SK-N-SH (cell line): Measurements from ENCODE around the gene GLRX5. TPM values are rescaled to one million over a fixed set of nuclear protein-coding genes. Genes with fewer than 3 reads are reported as not detected.
A peak's percentile ranks its signal among the peaks of the same experiment; 100 is the strongest.

Experiments
- CTCF ChIA-PET: fragments of 300-600, 350-600 bp; formaldehyde crosslinking; extraction: SDS; loops from one replicate; lab custom pipeline; 2021; lab: Yijun Ruan, JAX
- POLR2A ChIA-PET: fragments of 350-600 bp; sonication (Branson Sonifier 250); formaldehyde crosslinking; extraction: SDS; loops from one replicate; lab custom pipeline; 2020; ENCODE audit warnings: antibody characterized with exemption, inconsistent platforms; lab: Yijun Ruan, JAX
- DNase-seq: peaks from one replicate; pipeline ENCODE4 v3.0.0; 2012
- H2AFZ ChIP-seq: fragments of 200-600 bp; sonication (generic); 2 replicates; pipeline ENCODE4 v1.8.1; 2016; ENCODE audit warnings: antibody characterized with exemption, mild to moderate bottlenecking, low read depth
- H3F3A ChIP-seq: fragments of 200-600 bp; sonication (generic); replicated peaks from 2 replicates; pipeline ENCODE3; 2016; ENCODE audit warnings: antibody characterized with exemption, mild to moderate bottlenecking; ENCODE audit not compliant: insufficient read depth
- H3K27ac ChIP-seq, 2 experiments: fragments of 200-500 bp in 1 of 2; fragments of 200-600 bp in 1 of 2; sonication (Bioruptor generic) in 1 of 2; sonication (generic), shearing (Covaris generic) in 1 of 2; 2 replicates each; pipeline versions ENCODE4 v1.5.1 to v1.6.1; 2014 to 2016; ENCODE audit warnings: low read depth in 2 of 2, inconsistent platforms in 1 of 2, low read length in 1 of 2, mild to moderate bottlenecking in 1 of 2, mixed read lengths in 1 of 2
- H3K27me3 ChIP-seq: fragments of 200-600 bp; sonication (generic), shearing (Covaris generic); 2 replicates; pipeline ENCODE4 v1.6.1; 2016; ENCODE audit warnings: mixed run types; ENCODE audit not compliant: insufficient read depth
- H3K36me3 ChIP-seq, 2 experiments: fragments of 200-500 bp in 1 of 2; fragments of 200-600 bp in 1 of 2; sonication (Bioruptor generic) in 1 of 2; sonication (generic) in 1 of 2; replicated peaks in 1 of 2; 2 replicates each; pipeline versions ENCODE3 to v1.5.1; 2014 to 2016; ENCODE audit warnings: low read length in 1 of 2, mild to moderate bottlenecking in 1 of 2; ENCODE audit not compliant: insufficient read depth in 2 of 2, control insufficient read depth in 1 of 2
- H3K4me1 ChIP-seq, 2 experiments: fragments of 200-500 bp in 1 of 2; fragments of 200-600 bp in 1 of 2; sonication (Bioruptor generic) in 1 of 2; sonication (generic), shearing (Covaris generic) in 1 of 2; 2 replicates each; pipeline versions ENCODE4 v1.5.1 to v1.6.1; 2014 to 2016; ENCODE audit warnings: low read depth in 1 of 2, low read length in 1 of 2, mixed run types in 1 of 2; ENCODE audit not compliant: insufficient read depth in 2 of 2, control insufficient read depth in 1 of 2
- H3K4me2 ChIP-seq: fragments of 200-600 bp; sonication (generic), shearing (Covaris generic); 2 replicates; pipeline ENCODE4 v1.6.1; 2017; ENCODE audit warnings: mixed run types
- H3K4me3 ChIP-seq, 2 experiments: fragments of 200-500 bp in 1 of 2; fragments of 200-600 bp in 1 of 2; sonication (Bioruptor generic) in 1 of 2; sonication (generic), shearing (Covaris generic) in 1 of 2; 2 replicates each; pipeline versions ENCODE4 v1.5.1 to v1.8.1; 2014 to 2016; ENCODE audit warnings: low read depth in 2 of 2, inconsistent platforms in 1 of 2, low read length in 1 of 2, mild to moderate bottlenecking in 1 of 2, mixed read lengths in 1 of 2, moderate library complexity in 1 of 2
- H3K79me2 ChIP-seq: fragments of 200-600 bp; sonication (generic); 2 replicates; pipeline ENCODE4 v1.8.1; 2017; ENCODE audit warnings: mild to moderate bottlenecking; ENCODE audit not compliant: insufficient read depth
- H3K9ac ChIP-seq: fragments of 200-600 bp; sonication (generic); 2 replicates; pipeline ENCODE4 v1.6.1; 2017; ENCODE audit warnings: mixed run types
- H3K9me2 ChIP-seq: fragments of 200-600 bp; sonication (generic); 2 replicates; pipeline ENCODE4 v1.6.1; 2017; ENCODE audit warnings: mixed run types
- H3K9me3 ChIP-seq: fragments of 200-600 bp; sonication (generic); 2 replicates; pipeline ENCODE4 v1.6.1; 2017; ENCODE audit warnings: mixed run types, mild to moderate bottlenecking, moderate library complexity
- H4K20me1 ChIP-seq: fragments of 200-600 bp; sonication (generic); 2 replicates; pipeline ENCODE4 v1.6.1; 2017; ENCODE audit warnings: mild to moderate bottlenecking, mixed run types; ENCODE audit not compliant: insufficient read depth
- CTCF ChIP-seq: fragments of 200-600 bp; sonication (generic); IDR thresholded peaks from 2 replicates; pipeline ENCODE4 v1.6.1; 2017; ENCODE audit warnings: antibody characterized with exemption, mild to moderate bottlenecking, moderate library complexity
- ELF1 ChIP-seq: IDR thresholded peaks from 2 replicates; pipeline ENCODE4 v1.4.0; 2012
- EP300 ChIP-seq, 2 experiments: IDR thresholded peaks; 2 replicates each; pipeline versions ENCODE4 v1.4.0 to v1.6.1; 2012; ENCODE audit warnings: borderline replicate concordance in 1 of 2, low read depth in 1 of 2, low read length in 1 of 2
- EZH2phosphoT487 ChIP-seq: fragments of 200-600 bp; sonication (generic); IDR thresholded peaks from 2 replicates; pipeline ENCODE4 v1.6.1; 2017; ENCODE audit warnings: low read depth, mixed run types, mild to moderate bottlenecking, antibody characterized with exemption, moderate library complexity, borderline replicate concordance
- FOSL2 ChIP-seq: IDR thresholded peaks from 2 replicates; pipeline ENCODE4 v1.4.0; 2012; ENCODE audit warnings: low read depth, mild to moderate bottlenecking, moderate library complexity, borderline replicate concordance
- FOXM1 ChIP-seq: IDR thresholded peaks from 2 replicates; pipeline ENCODE4 v1.4.0; 2012; ENCODE audit warnings: low read depth, mild to moderate bottlenecking
- GABPA ChIP-seq: IDR thresholded peaks from 2 replicates; pipeline ENCODE4 v1.4.0; 2012; ENCODE audit warnings: low read depth, mild to moderate bottlenecking
- IRF3 ChIP-seq: fragments of 150-350 bp; IDR thresholded peaks from 2 replicates; pipeline ENCODE4 v1.6.1; 2016; ENCODE audit warnings: mild to moderate bottlenecking, low read depth, low read length
- JUND ChIP-seq: IDR thresholded peaks from 2 replicates; pipeline ENCODE4 v1.4.0; 2012
- MXI1 ChIP-seq: IDR thresholded peaks from 2 replicates; pipeline ENCODE4 v1.6.1; 2012; ENCODE audit warnings: mild to moderate bottlenecking, low read depth, low read length, improper control_type of control experiment
- NFIC ChIP-seq: IDR thresholded peaks from 2 replicates; pipeline ENCODE4 v1.4.0; 2012; ENCODE audit warnings: borderline replicate concordance
- NRF1 ChIP-seq: IDR thresholded peaks from 2 replicates; pipeline ENCODE4 v1.6.1; 2012; ENCODE audit warnings: low read depth, mild to moderate bottlenecking, low read length
- PBX3 ChIP-seq: IDR thresholded peaks from 2 replicates; pipeline ENCODE4; 2012
- POLR2AphosphoS5 ChIP-seq: IDR thresholded peaks from 2 replicates; pipeline ENCODE4 v1.6.1; 2012; ENCODE audit warnings: low read depth, low read length
- RAD21 ChIP-seq: IDR thresholded peaks from 2 replicates; pipeline ENCODE4 v1.6.1; 2012; ENCODE audit warnings: mild to moderate bottlenecking, low read length
- RXRA ChIP-seq: IDR thresholded peaks from 2 replicates; pipeline ENCODE4 v1.4.0; 2012; ENCODE audit warnings: low read depth, mild to moderate bottlenecking, borderline replicate concordance
- SIN3A ChIP-seq: IDR thresholded peaks from 2 replicates; pipeline ENCODE4 v1.6.1; 2012; ENCODE audit warnings: low read depth, mild to moderate bottlenecking, low read length, moderate library complexity, borderline replicate concordance
- SMC3 ChIP-seq: IDR thresholded peaks from 2 replicates; pipeline ENCODE4 v1.6.1; 2012; ENCODE audit warnings: low read depth, low read length, improper control_type of control experiment
- TCF12 ChIP-seq: IDR thresholded peaks from 2 replicates; pipeline ENCODE4 v1.4.0; 2012
- TEAD4 ChIP-seq: IDR thresholded peaks from 2 replicates; pipeline ENCODE4 v1.4.0; 2012; ENCODE audit warnings: mild to moderate bottlenecking, borderline replicate concordance; ENCODE audit not compliant: insufficient read depth
- USF2 ChIP-seq: fragments of 150-350 bp; IDR thresholded peaks from 2 replicates; pipeline ENCODE4 v1.6.1; 2017; ENCODE audit warnings: antibody characterized with exemption, low read length, low read depth, borderline replicate concordance
- YY1 ChIP-seq: IDR thresholded peaks from 2 replicates; pipeline ENCODE4 v1.4.0; 2012; ENCODE audit warnings: low read depth, mild to moderate bottlenecking
- WGBS: methylation state at CpG from one replicate; pipeline ENCODE4 v1.1.6; 2017; ENCODE audit warnings: low lambda C conversion rate; 5-methylcytosine and 5-hydroxymethylcytosine counted together
- polyA plus RNA-seq, 3 experiments: library from polyadenylated mRNA; depleted of rRNA; stranded (reverse); fragments of >200 nt; gene quantifications; 2 replicates each; pipeline ENCODE4 v1.2.3, GENCODE V29; 2012

The GLRX5 gene
- polyA plus RNA-seq, 1 of the 3 experiments (the other 2 are of a cell fraction) = 29.1 TPM

- Histone ChIP-seq H2AFZ (no peak overlapping the region), H3F3A (peaks cover 22% of the 10 kb centered on the region), H3K79me2 (peaks cover 63% of the 10 kb centered on the region), H3K36me3 (peaks cover 17 to 30% of the 10 kb centered on the region in 2 experiments), H3K27ac (no peak overlapping the region), H3K27me3 (no peaks in the 10 kb centered on the region), H3K9me3 (peaks cover 9% of the 10 kb centered on the region; the same call in 1 of the 2 replicates), H3K9ac (no peak overlapping the region), H3K9me2 (no peaks in the 10 kb centered on the region), H3K4me2 (no peak overlapping the region), H3K4me1 (peaks cover 3 to 9% of the 10 kb centered on the region in 2 experiments; a peak in 3 of 4 replicates), H4K20me1 (peaks cover 19% of the 10 kb centered on the region), H3K4me3 (no peak overlapping the region)
- DNase-seq = no peak
- ChIA-PET POLR2A (no interaction called here), CTCF (interaction anchor here (0.7 kb wide), 1 partner anchor 16 kb away, joined by 3 read pairs; no protein-coding TSS in a partner anchor)
- 95% methylated on average over 5 of the region's 5 CpGs for WGBS
- TF ChIP-seq SMC3 (no peak), USF2 (no peak), JUND (no peak), TEAD4 (no peak), GABPA (no peak), FOSL2 (no peak), SIN3A (no peak), EP300 (IDR thresholded peaks at IDR 0.05; ENCODE audit: borderline replicate concordance in 1 of 2, low read depth in 1 of 2, low read length in 1 of 2) (no peak), NRF1 (no peak), ELF1 (no peak), CTCF (no peak), RXRA (no peak), PBX3 (no peak), NFIC (no peak), RAD21 (no peak)
Observed at GRCh38 chr14:95543021-95543420, 8.2 kb downstream of the GLRX5 start.

GRCh38 chr14:95544588-95544987 lies 9.7 kb downstream of the GLRX5 start:
- no peaks in the 10 kb centered on the region for H3K9me2 ChIP-seq
- peaks cover 48% of the 10 kb centered on the region for H3K79me2 ChIP-seq
- CTCF ChIA-PET = interaction anchor here (0.7 to 1.5 kb wide), 3 partner anchors 10 to 230 kb away, joined by 3 to 6 read pairs (median 3); partner anchors contain the start of gene GLRX5
- no peak overlapping the region for H2AFZ ChIP-seq
- 95% methylated on average over 8 of the region's 8 CpGs for WGBS
- POLR2A ChIA-PET = interaction anchor here (0.6 kb wide), 1 partner anchor 17 kb away, joined by 3 read pairs; no protein-coding TSS in a partner anchor
- H3K4me1 ChIP-seq = peaks cover 0 to 10% of the 10 kb centered on the region in 2 experiments; a peak in 3 of 4 replicates
- H3K27ac ChIP-seq = peak overlapping the region in 1 of 2 experiments; percentile 98; a peak in 2 of 4 replicates
- TF ChIP-seq IRF3 (no peak), YY1 (no peak), TCF12 (no peak), NFIC (no peak), POLR2AphosphoS5 (no peak), SIN3A (no peak), FOXM1 (no peak), JUND (no peak), USF2 (no peak), EP300 (IDR thresholded peaks at IDR 0.05; ENCODE audit: borderline replicate concordance in 1 of 2, low read depth in 1 of 2, low read length in 1 of 2) (no peak), GABPA (no peak), ELF1 (no peak), MXI1 (no peak), EZH2phosphoT487 (no peak)
- no peak overlapping the region for H3K4me2 ChIP-seq
- peaks cover 22% of the 10 kb centered on the region for H3F3A ChIP-seq
- no peak overlapping the region for H3K9ac ChIP-seq
- no peak for DNase-seq
- H3K9me3 ChIP-seq = peaks cover 9% of the 10 kb centered on the region; the same call in 1 of the 2 replicates
- H3K4me3 ChIP-seq = no peak overlapping the region
- peaks cover 7% of the 10 kb centered on the region; the same call in 1 of the 2 replicates for H4K20me1 ChIP-seq
- peaks cover 17 to 30% of the 10 kb centered on the region in 2 experiments for H3K36me3 ChIP-seq
- no peaks in the 10 kb centered on the region for H3K27me3 ChIP-seq
